ENCODE data around the gene ABL1.

DNA sequence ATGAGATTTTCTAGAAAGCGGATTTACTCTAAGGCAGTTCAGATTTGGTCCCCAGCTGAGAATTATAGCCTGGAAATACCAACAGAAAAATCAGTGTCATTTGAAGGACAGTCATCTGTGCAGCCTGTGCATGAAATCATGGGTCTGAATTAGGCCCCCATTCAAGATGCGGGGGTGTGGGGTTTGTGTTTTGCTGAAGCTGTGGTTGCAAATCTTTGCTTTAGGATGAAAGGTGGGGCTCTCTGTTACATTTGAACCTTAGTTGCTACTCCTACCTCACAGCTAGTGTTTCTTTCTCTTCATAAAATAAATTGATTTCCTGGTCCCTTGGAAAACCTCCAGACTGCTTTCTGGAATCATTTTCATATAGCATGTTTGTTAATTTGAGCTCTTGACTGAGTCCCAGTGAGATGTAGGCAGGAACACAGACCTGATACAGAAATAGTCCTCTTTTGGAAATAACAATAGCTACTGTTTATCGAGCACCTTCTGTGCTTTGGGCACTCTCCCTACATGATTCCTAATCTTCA is 4.8 kb upstream of the ABL1 start:
- TF ChIP-seq, protein P1, sequence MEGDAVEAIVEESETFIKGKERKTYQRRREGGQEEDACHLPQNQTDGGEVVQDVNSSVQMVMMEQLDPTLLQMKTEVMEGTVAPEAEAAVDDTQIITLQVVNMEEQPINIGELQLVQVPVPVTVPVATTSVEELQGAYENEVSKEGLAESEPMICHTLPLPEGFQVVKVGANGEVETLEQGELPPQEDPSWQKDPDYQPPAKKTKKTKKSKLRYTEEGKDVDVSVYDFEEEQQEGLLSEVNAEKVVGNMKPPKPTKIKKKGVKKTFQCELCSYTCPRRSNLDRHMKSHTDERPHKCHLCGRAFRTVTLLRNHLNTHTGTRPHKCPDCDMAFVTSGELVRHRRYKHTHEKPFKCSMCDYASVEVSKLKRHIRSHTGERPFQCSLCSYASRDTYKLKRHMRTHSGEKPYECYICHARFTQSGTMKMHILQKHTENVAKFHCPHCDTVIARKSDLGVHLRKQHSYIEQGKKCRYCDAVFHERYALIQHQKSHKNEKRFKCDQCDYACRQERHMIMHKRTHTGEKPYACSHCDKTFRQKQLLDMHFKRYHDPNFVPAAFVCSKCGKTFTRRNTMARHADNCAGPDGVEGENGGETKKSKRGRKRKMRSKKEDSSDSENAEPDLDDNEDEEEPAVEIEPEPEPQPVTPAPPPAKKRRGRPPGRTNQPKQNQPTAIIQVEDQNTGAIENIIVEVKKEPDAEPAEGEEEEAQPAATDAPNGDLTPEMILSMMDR (IDR thresholded peaks at IDR 0.05; ENCODE audit: borderline replicate concordance, extremely low read depth, low read length, poor library complexity, severe bottlenecking), result no peak
- no peak for TF ChIP-seq EZH2 (IDR thresholded peaks at IDR 0.05; ENCODE audit: borderline replicate concordance, low read depth, low read length, severe bottlenecking)
